ENCODE measurements around the gene NAT14.
"Not testable (repeated sequence)": the region's sequence is repeated elsewhere in the genome, so short reads cannot be mapped to it uniquely, and the experiment has no call there.

- not testable (repeated sequence) for TF ChIP-seq POLR2AphosphoS5, POLR2A (IDR thresholded peaks at IDR 0.05; ENCODE audit: low read depth, low read length)
Observed at GRCh38 chr19:55496820-55497219, 11.8 kb downstream of the NAT14 start.

All from GM12892 (cell line).